ENCODE measurements around the gene FBXL4.

DNA sequence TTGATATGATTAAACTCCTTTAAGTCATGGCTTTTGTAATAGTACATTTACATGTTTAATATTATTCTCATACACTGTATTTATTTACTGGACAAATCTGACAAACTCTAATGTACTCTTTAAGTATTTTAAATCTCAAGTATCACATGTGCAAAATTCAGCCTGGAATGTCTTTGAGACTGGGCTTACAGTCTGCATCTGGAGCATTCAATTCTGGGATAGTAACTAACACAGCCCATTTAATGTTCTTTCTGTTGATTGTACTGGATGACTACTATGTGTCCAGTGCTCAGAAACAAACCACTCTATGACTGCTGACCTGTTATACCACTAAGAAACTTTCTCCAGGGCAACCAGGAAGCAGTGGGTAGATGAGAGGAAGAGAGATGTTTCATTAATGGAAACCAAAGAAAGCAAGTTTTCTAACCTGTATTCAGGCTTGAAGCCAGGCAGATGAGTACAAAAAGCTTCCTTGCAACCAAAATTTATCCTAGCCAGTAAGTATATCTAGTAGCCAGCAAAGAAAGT lies 26.8 kb downstream of the FBXL4 start:
- TF ChIP-seq ZBTB7A (IDR thresholded peaks at IDR 0.05; ENCODE audit: low read depth) (no peak), RAD21 (IDR thresholded peaks at IDR 0.05; ENCODE audit: low read depth) (no peak), TCF12 (IDR thresholded peaks at IDR 0.05; ENCODE audit: low read depth) (no peak), EP300 (IDR thresholded peaks at IDR 0.05; ENCODE audit: borderline replicate concordance) (no peak), YY1 (IDR thresholded peaks at IDR 0.05; ENCODE audit: low read depth) (no peak), EGR1 (IDR thresholded peaks at IDR 0.05) (no peak), CEBPB (IDR thresholded peaks at IDR 0.05) (no peak)
- TF ChIP-seq, protein P1, sequence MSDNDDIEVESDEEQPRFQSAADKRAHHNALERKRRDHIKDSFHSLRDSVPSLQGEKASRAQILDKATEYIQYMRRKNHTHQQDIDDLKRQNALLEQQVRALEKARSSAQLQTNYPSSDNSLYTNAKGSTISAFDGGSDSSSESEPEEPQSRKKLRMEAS (IDR thresholded peaks at IDR 0.05): no peak
- TF ChIP-seq, protein P2, sequence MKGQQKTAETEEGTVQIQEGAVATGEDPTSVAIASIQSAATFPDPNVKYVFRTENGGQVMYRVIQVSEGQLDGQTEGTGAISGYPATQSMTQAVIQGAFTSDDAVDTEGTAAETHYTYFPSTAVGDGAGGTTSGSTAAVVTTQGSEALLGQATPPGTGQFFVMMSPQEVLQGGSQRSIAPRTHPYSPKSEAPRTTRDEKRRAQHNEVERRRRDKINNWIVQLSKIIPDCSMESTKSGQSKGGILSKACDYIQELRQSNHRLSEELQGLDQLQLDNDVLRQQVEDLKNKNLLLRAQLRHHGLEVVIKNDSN (IDR thresholded peaks at IDR 0.05): no peak

Data from Ishikawa (cell line).